Progenitor cell of endocrine pancreas (in vitro differentiated cells): ENCODE data around the gene GRB7. TPM values are rescaled to one million over a fixed set of nuclear protein-coding genes. Genes with fewer than 3 reads are reported as not detected.

Source experiments
- DNase-seq: peaks from one replicate; pipeline ENCODE4 v3.0.0; 2021; ENCODE audit warnings: low spot score; ENCODE audit not compliant: unreplicated experiment
- H3K27ac Mint-ChIP-seq: 2 replicates; pipeline ENCODE4 v1.8.0; 2021; ENCODE audit warnings: mild to moderate bottlenecking, moderate library complexity, mixed read lengths
- H3K27me3 Mint-ChIP-seq: 2 replicates; pipeline ENCODE4 v1.8.0; 2021; ENCODE audit warnings: mixed read lengths
- H3K36me3 Mint-ChIP-seq: 2 replicates; pipeline ENCODE4 v1.8.0; 2022; ENCODE audit warnings: mixed read lengths; ENCODE audit not compliant: insufficient read depth
- H3K4me1 Mint-ChIP-seq: 2 replicates; pipeline ENCODE4 v1.8.0; 2021; ENCODE audit warnings: low read depth, mixed read lengths
- H3K4me3 Mint-ChIP-seq: 2 replicates; pipeline ENCODE4 v1.8.0; 2021; ENCODE audit warnings: low read depth, mild to moderate bottlenecking, moderate library complexity, mixed read lengths
- H3K9me3 Mint-ChIP-seq: 2 replicates; pipeline ENCODE4 v1.8.0; 2021; ENCODE audit warnings: low read depth, mixed read lengths
- CTCF ChIP-seq: fragments of 200-600 bp; sonication (generic); IDR thresholded peaks from one replicate; pipeline ENCODE4 v1.5.0; 2021; ENCODE audit warnings: antibody characterized with exemption, mild to moderate bottlenecking; ENCODE audit not compliant: unreplicated experiment
- long read RNA-seq: library from polyadenylated mRNA; unstranded; transcript quantifications from one replicate; pipeline ENCODE4 v2.0.0, GENCODE V29; 2020
- total RNA-seq: library from RNA; stranded (reverse); gene quantifications from 2 replicates; pipeline ENCODE4 v1.2.1, GENCODE V29; 2021

The GRB7 gene
- 28.8 and 29.9 TPM in 2 replicates for total RNA-seq
- long read RNA-seq, partial matches to known transcripts: 1 of 5 reads
- long read RNA-seq, other reads (novel, unspliced or antisense): 3 of 5 reads

GRCh38 chr17:39737760-39738567, at the start of gene GRB7:
TSS of gene GRB7 (plus strand) at chr17:39737938. CDS start at chr17:39742302, 4,364 bp downstream.
- H3K9me3 Mint-ChIP-seq: no peaks in the 10 kb centered on the region
- peaks cover 13% of the 10 kb centered on the region for H3K27me3 Mint-ChIP-seq
- DNase-seq: peak; percentile 52
- peak within 1 kb of the TSS; percentile 91 for H3K27ac Mint-ChIP-seq
- peaks cover 38% of the 10 kb centered on the region for H3K4me1 Mint-ChIP-seq
- no peaks in the 10 kb centered on the region for H3K36me3 Mint-ChIP-seq
- TF ChIP-seq CTCF: no peak
- H3K4me3 Mint-ChIP-seq: peak within 1 kb of the TSS; percentile 82

- DNase-seq: no peak
- H3K36me3 Mint-ChIP-seq: peaks cover 7% of the 10 kb centered on the region
- peak overlapping the region; percentile 97 for H3K27ac Mint-ChIP-seq
- no peaks in the 10 kb centered on the region for H3K9me3 Mint-ChIP-seq
- TF ChIP-seq CTCF: no peak
- H3K27me3 Mint-ChIP-seq: no peaks in the 10 kb centered on the region
- peaks cover 11% of the 10 kb centered on the region for H3K4me1 Mint-ChIP-seq
- peak overlapping the region; percentile 97 for H3K4me3 Mint-ChIP-seq
Observed at GRCh38 chr17:39688475-39688835, 49.3 kb upstream of the GRB7 start.

- H3K27me3 Mint-ChIP-seq: no peaks in the 10 kb centered on the region
- no peaks in the 10 kb centered on the region for H3K9me3 Mint-ChIP-seq
- H3K27ac Mint-ChIP-seq: peak overlapping the region; percentile 97
- peak overlapping the region; percentile 97 for H3K4me3 Mint-ChIP-seq
- no peak for DNase-seq
- H3K4me1 Mint-ChIP-seq: peaks cover 11% of the 10 kb centered on the region
- peaks cover 7% of the 10 kb centered on the region for H3K36me3 Mint-ChIP-seq
- TF ChIP-seq CTCF: no peak
Observed at GRCh38 chr17:39688945-39689344, 48.8 kb upstream of the GRB7 start.

- H3K4me3 Mint-ChIP-seq: no peak overlapping the region
- H3K4me1 Mint-ChIP-seq: peaks cover 22% of the 10 kb centered on the region
- no peaks in the 10 kb centered on the region for H3K36me3 Mint-ChIP-seq
- H3K9me3 Mint-ChIP-seq: no peaks in the 10 kb centered on the region
- H3K27me3 Mint-ChIP-seq: no peaks in the 10 kb centered on the region
- no peak for TF ChIP-seq CTCF
- DNase-seq: no peak
- peak overlapping the region; percentile 62 for H3K27ac Mint-ChIP-seq
Observed at GRCh38 chr17:39694593-39694992, 43.1 kb upstream of the GRB7 start.

GRCh38 chr17:39695089-39695474, 42.7 kb upstream of the GRB7 start:
- Mint-ChIP-seq H3K4me3 (no peak overlapping the region), H3K27me3 (no peaks in the 10 kb centered on the region), H3K4me1 (peaks cover 24% of the 10 kb centered on the region), H3K27ac (peak overlapping the region; percentile 91), H3K9me3 (no peaks in the 10 kb centered on the region), H3K36me3 (no peaks in the 10 kb centered on the region)
- DNase-seq: no peak
- no peak for TF ChIP-seq CTCF
